Activated CD8-positive, alpha-beta T cell treated with anti-CD3 and anti-CD28 coated beads for 36 hours (primary cell): ENCODE measurements around the gene ATP2A2. TPM values are rescaled to one million over a fixed set of nuclear protein-coding genes. Genes with fewer than 3 reads are reported as not detected.
"Not testable (repeated sequence)": the region's sequence is repeated elsewhere in the genome, so short reads cannot be mapped to it uniquely, and the experiment has no call there.

Experiments used
- ATAC-seq: fragments of 200-7000 bp; cut with Tn5 transposase; one replicate; pipeline ENCODE4 v1.10.0; 2021; ENCODE audit warnings: mild to moderate bottlenecking, moderate library complexity
- CTCF ChIA-PET: fragments of 350-600 bp; sonication (Branson Sonifier 250); formaldehyde crosslinking; loops from one replicate; lab custom pipeline; 2021; ENCODE audit warnings: antibody characterized with exemption; lab: Charles Lee
- POLR2A ChIA-PET: fragments of 350-600 bp; sonication (Branson Sonifier 250); formaldehyde crosslinking; loops from one replicate; lab custom pipeline; 2021; ENCODE audit warnings: antibody characterized with exemption; lab: Charles Lee
- DNase-seq: peaks from one replicate; pipeline ENCODE4 v3.0.0-alpha.2; 2020
- H3K27ac Mint-ChIP-seq: one replicate; pipeline ENCODE4 v1.8.0; 2021; ENCODE audit warnings: mild to moderate bottlenecking, mixed read lengths
- H3K27me3 Mint-ChIP-seq: one replicate; pipeline ENCODE4 v1.8.0; 2021; ENCODE audit warnings: mixed read lengths
- H3K36me3 Mint-ChIP-seq: one replicate; pipeline ENCODE4 v1.8.0; 2021; ENCODE audit warnings: low read depth, mixed read lengths
- H3K4me1 Mint-ChIP-seq: one replicate; pipeline ENCODE4 v1.8.0; 2021; ENCODE audit warnings: low read depth, mixed read lengths
- H3K4me3 Mint-ChIP-seq: one replicate; pipeline ENCODE4 v1.8.0; 2021; ENCODE audit warnings: mild to moderate bottlenecking, moderate library complexity, mixed read lengths
- H3K9me3 Mint-ChIP-seq: one replicate; pipeline ENCODE4 v1.8.0; 2021; ENCODE audit warnings: mixed read lengths
- intact Hi-C: fragments of 100-400 bp; cut with micrococcal nuclease; formaldehyde crosslinking; loops from one replicate; pipeline ENCODE4 v1.10.0; 2022
- total RNA-seq, 2 experiments: library from RNA; stranded (reverse); gene quantifications; one replicate each; pipeline ENCODE4 v1.2.3, GENCODE V29; 2021
- TF ChIP-seq, protein P1 (sequence below): fragments of 200-600 bp; IDR thresholded peaks from one replicate; pipeline ENCODE4 v1.8.0; 2022; ENCODE audit warnings: antibody characterized with exemption, mild to moderate bottlenecking

ATP2A2 gene
- total RNA-seq, 2 experiments from 2014 or later = 107 to 111 TPM

DNA sequence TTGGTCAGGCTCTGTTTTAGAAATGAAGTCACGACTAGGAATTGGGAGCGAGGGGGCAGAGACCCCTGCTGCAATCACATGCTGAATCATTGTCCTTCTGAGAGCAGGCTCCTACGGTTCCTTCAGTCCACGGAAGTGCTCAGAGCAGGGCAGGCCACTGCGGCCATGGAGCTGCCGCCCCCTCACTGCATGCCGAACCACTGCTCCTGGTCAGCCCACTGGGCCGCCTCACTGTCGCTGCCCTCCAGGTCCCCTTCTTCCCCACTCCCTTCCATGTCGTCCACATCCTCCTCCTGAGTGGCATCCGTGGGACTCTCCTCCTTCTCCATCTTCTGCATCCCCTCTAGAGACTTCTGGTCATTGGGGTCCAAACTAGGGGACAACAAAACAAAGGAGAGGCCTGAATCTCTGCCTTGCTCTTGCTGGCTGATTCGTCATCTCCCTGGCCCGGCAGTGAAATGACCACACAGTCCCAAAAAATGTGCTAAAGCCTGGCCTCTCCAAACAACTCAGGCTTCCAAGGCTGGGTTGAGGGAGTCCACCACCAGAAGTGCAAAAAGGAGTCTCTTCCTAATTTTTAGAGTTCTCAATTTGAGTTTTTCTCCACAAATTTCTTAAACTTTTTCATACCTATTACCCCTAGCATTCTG lies 93.0 kb downstream of the ATP2A2 start:
- DNase-seq = no peak
- no peaks in the 10 kb centered on the region for H3K4me1 Mint-ChIP-seq
- TF ChIP-seq, protein P1, sequence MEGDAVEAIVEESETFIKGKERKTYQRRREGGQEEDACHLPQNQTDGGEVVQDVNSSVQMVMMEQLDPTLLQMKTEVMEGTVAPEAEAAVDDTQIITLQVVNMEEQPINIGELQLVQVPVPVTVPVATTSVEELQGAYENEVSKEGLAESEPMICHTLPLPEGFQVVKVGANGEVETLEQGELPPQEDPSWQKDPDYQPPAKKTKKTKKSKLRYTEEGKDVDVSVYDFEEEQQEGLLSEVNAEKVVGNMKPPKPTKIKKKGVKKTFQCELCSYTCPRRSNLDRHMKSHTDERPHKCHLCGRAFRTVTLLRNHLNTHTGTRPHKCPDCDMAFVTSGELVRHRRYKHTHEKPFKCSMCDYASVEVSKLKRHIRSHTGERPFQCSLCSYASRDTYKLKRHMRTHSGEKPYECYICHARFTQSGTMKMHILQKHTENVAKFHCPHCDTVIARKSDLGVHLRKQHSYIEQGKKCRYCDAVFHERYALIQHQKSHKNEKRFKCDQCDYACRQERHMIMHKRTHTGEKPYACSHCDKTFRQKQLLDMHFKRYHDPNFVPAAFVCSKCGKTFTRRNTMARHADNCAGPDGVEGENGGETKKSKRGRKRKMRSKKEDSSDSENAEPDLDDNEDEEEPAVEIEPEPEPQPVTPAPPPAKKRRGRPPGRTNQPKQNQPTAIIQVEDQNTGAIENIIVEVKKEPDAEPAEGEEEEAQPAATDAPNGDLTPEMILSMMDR = no peak
- H3K4me3 Mint-ChIP-seq = no peak overlapping the region
- no peak for ATAC-seq
- H3K36me3 Mint-ChIP-seq = peaks cover 23% of the 10 kb centered on the region
- POLR2A ChIA-PET = interaction anchor here (1.1 kb wide), 1 partner anchor 76 kb away, joined by 3 read pairs; the partner anchor contains the start of gene ARPC3
- no peak overlapping the region for H3K27ac Mint-ChIP-seq
- intact Hi-C loops = no loop called here
- CTCF ChIA-PET = interaction anchor here (1.3 kb wide), 1 partner anchor 76 kb away, joined by 3 read pairs; the partner anchor contains the start of gene ARPC3
- no peaks in the 10 kb centered on the region for H3K27me3 Mint-ChIP-seq
- no peaks in the 10 kb centered on the region for H3K9me3 Mint-ChIP-seq

- ATAC-seq, intact Hi-C loops, H3K4me1 Mint-ChIP-seq, H3K27ac Mint-ChIP-seq, DNase-seq, H3K27me3 Mint-ChIP-seq, H3K4me3 Mint-ChIP-seq, H3K9me3 Mint-ChIP-seq: not testable (repeated sequence)
- ChIA-PET CTCF (interaction anchor here (1.5 kb wide), 1 partner anchor 46 kb away, joined by 3 read pairs; no protein-coding TSS in a partner anchor), POLR2A (interaction anchor here (0.7 to 1.1 kb wide), 2 partner anchors 26 to 98 kb away, joined by 3 to 4 read pairs; no protein-coding TSS in a partner anchor)
- H3K36me3 Mint-ChIP-seq = peaks cover 43% of the 10 kb centered on the region
Measured at GRCh38 chr12:110378131-110378790, 97.2 kb downstream of the ATP2A2 start.

DNA sequence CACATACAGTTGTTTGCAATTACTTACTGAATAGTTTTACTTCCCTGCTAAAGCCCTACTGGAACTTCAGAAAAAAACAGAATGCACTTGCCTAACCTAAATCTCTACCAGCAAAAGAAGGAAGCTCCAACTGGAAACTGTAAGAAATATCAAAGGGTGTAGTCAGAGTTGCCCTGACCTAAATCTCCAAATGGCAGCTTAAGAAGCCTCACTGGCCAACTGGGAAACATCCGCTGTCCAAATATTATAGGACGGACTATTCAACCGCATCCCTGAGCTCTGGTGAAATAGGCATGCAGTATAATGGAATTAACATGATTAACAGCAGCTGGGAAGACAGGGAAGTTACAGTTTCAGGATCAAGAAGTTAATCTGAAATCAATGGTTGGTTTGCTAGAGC lies 98.2 kb downstream of the ATP2A2 start:
- H3K27ac Mint-ChIP-seq = no peak overlapping the region
- TF ChIP-seq, protein P1 = no peak
- peaks cover 4% of the 10 kb centered on the region for H3K4me1 Mint-ChIP-seq
- intact Hi-C loops = no loop called here
- ChIA-PET CTCF (interaction anchor here (0.7 to 1.5 kb wide), 2 partner anchors 47 to 953 kb away, joined by 3 read pairs; no protein-coding TSS in a partner anchor), POLR2A (interaction anchor here (0.7 to 1.6 kb wide), 2 partner anchors 25 to 52 kb away, joined by 3 to 4 read pairs; no protein-coding TSS in a partner anchor)
- DNase-seq = no peak
- no peaks in the 10 kb centered on the region for H3K9me3 Mint-ChIP-seq
- peaks cover 43% of the 10 kb centered on the region for H3K36me3 Mint-ChIP-seq
- no peaks in the 10 kb centered on the region for H3K27me3 Mint-ChIP-seq
- no peak overlapping the region for H3K4me3 Mint-ChIP-seq
- ATAC-seq = no peak

- ChIA-PET CTCF (interaction anchor here (0.7 to 1.5 kb wide), 2 partner anchors 48 to 954 kb away, joined by 3 read pairs; no protein-coding TSS in a partner anchor), POLR2A (interaction anchor here (1.6 kb wide), 1 partner anchor 52 kb away, joined by 4 read pairs; no protein-coding TSS in a partner anchor)
- intact Hi-C loops = no loop called here
- H3K4me1 Mint-ChIP-seq = peaks cover 7% of the 10 kb centered on the region
- no peaks in the 10 kb centered on the region for H3K27me3 Mint-ChIP-seq
- no peak for DNase-seq
- H3K27ac Mint-ChIP-seq = no peak overlapping the region
- TF ChIP-seq, protein P1 = no peak
- peaks cover 45% of the 10 kb centered on the region for H3K36me3 Mint-ChIP-seq
- no peak overlapping the region for H3K4me3 Mint-ChIP-seq
- no peaks in the 10 kb centered on the region for H3K9me3 Mint-ChIP-seq
- no peak for ATAC-seq
Measured at GRCh38 chr12:110379631-110380030, 98.6 kb downstream of the ATP2A2 start.

DNA sequence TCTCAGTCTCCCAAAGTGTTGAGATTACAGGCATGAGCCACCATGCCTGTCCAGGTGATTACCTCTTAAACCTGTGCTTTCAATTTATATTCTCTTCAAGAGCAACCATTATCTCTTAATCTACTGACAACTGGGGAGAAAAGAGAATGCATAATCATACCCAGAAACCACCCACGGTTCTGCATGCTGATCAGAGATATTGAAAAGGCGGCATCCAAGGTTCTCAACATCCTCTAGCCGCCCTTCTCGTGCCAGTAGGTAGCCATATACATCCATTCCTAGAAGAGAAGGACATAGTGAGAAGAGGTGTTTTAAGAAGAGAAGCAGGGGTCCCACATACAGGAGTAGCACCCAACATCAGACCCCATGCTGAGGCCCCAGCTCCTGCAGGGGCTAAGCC lies 101.6 kb downstream of the ATP2A2 start:
- TF ChIP-seq, protein P1 = no peak
- H3K27ac Mint-ChIP-seq = peak overlapping the region; percentile 42
- peaks cover 44% of the 10 kb centered on the region for H3K36me3 Mint-ChIP-seq
- peaks cover 15% of the 10 kb centered on the region for H3K4me1 Mint-ChIP-seq
- DNase-seq = peak; percentile 10
- ChIA-PET POLR2A (no interaction called here), CTCF (no interaction called here)
- no peak overlapping the region for H3K4me3 Mint-ChIP-seq
- H3K9me3 Mint-ChIP-seq = no peaks in the 10 kb centered on the region
- no peak for ATAC-seq
- intact Hi-C loops = no loop called here
- no peaks in the 10 kb centered on the region for H3K27me3 Mint-ChIP-seq

Other genes with a start within 250 kb of the ATP2A2 start
- 10 to 100 TPM in 1 of 2 experiments, 1 to 10 TPM in 1; 9.7 to 11.0 TPM for gene C12orf76, start 232.7 kb upstream of the ATP2A2 start, total RNA-seq
- gene IFT81, start 156.9 kb upstream of the ATP2A2 start, total RNA-seq = 1 to 10 TPM; 1.8 to 2.8 TPM
- 10 to 100 TPM; 44.9 to 52.9 TPM for gene ANAPC7, start 122.5 kb downstream of the ATP2A2 start, total RNA-seq
- gene ARPC3, start 169.1 kb downstream of the ATP2A2 start, total RNA-seq = 100 to 1,000 TPM; 229 to 240 TPM
- 10 to 100 TPM; 69.1 TPM for gene GPN3, start 187.0 kb downstream of the ATP2A2 start, total RNA-seq
- gene FAM216A, start 187.6 kb downstream of the ATP2A2 start, total RNA-seq = 10 to 100 TPM; 77.1 to 77.3 TPM
- 10 to 100 TPM; 71.7 to 76.4 TPM for gene VPS29, start 220.9 kb downstream of the ATP2A2 start, total RNA-seq
- 1 to 10 TPM; 1.7 to 1.9 TPM for gene RAD9B, start 221.1 kb downstream of the ATP2A2 start, total RNA-seq